Astrocyte of the spinal cord (primary cell): Measurements from ENCODE around the gene NR2F1.

Experiments used
- DNase-seq: peaks from one replicate; pipeline ENCODE4 v3.0.0; 2011; ENCODE audit warnings: low read depth, low spot score
- H3K4me3 ChIP-seq: 2 replicates; pipeline ENCODE4 v1.5.1; 2011; ENCODE audit warnings: low read depth, mild to moderate bottlenecking, low read length, moderate library complexity
- CTCF ChIP-seq: IDR thresholded peaks from 2 replicates; pipeline ENCODE4 v1.5.1; 2012; ENCODE audit warnings: low read depth, mild to moderate bottlenecking, low read length, inconsistent platforms
- in situ Hi-C: cut with HindIII; loops from 2 replicates; pipeline ENCODE4 v1.10.0; 2017; ENCODE audit warnings: low sequenced_read_pairs

The NR2F1 gene

DNA sequence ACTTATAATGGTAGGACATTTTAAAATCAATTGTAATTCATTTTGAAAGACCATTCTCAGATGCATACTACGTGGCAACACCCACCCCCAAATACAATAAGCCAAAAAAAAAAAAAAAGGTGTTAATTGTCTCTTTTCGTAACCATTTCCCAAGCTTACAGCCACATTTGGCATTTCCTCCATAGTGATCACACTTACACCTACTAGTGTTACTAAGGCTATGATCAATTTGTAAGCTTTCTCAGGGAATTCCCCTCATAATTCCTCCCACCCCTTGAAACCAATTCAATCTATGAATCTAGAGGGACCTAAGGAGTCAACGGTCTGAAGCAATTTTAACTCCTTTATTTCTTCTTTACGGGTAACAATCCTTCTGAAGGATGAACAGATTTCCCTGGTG, 40.1 kb downstream of the NR2F1 start:
- no peak overlapping the region for H3K4me3 ChIP-seq
- no peak for DNase-seq
- TF ChIP-seq CTCF, result no peak
- in situ Hi-C loops, result no loop called here

DNA sequence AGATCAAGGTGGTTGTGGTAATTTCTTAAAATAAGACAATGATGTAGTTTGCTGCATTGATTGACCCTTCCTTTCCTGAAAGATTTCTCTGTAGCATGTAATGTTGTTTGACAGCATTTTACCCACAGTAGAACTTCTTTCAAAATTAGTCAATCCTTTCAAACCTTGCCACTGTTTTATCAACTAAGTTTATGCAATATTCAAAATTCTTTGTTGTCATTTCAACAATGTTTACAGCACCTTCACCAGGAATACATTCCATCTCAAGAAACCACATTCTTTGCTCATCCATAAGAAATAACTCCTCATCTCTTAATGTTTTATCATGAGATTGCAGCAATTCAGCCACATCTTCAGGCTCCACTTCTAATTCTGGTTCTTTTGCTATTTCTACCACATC, 43.8 kb downstream of the NR2F1 start:
- no peak for DNase-seq

GRCh38 chr5:93632327-93632726, 49.3 kb downstream of the NR2F1 start:
- in situ Hi-C loops, result no loop called here
- no peak for DNase-seq
- no peak for TF ChIP-seq CTCF
- no peak overlapping the region for H3K4me3 ChIP-seq

More for the DNA sequence above, 43.8 kb downstream of the NR2F1 start:
- no peak overlapping the region for H3K4me3 ChIP-seq
- no peak for TF ChIP-seq CTCF
- in situ Hi-C loops, result no loop called here

- in situ Hi-C loops, result no loop called here
- DNase-seq, result no peak
- TF ChIP-seq CTCF, result no peak
- H3K4me3 ChIP-seq, result no peak overlapping the region
Measured at GRCh38 chr5:93635991-93636390, 53.0 kb downstream of the NR2F1 start.

- in situ Hi-C loops, result no loop called here
- TF ChIP-seq CTCF, result no peak
- DNase-seq, result no peak
- H3K4me3 ChIP-seq, result no peak overlapping the region
Measured at GRCh38 chr5:93636837-93637236, 53.8 kb downstream of the NR2F1 start.

- in situ Hi-C loops, result no loop called here
- DNase-seq, result no peak
- no peak for TF ChIP-seq CTCF
- H3K4me3 ChIP-seq, result no peak overlapping the region
Measured at GRCh38 chr5:93637697-93638096, 54.7 kb downstream of the NR2F1 start.

- no peak for TF ChIP-seq CTCF
- in situ Hi-C loops, result no loop called here
- no peak overlapping the region for H3K4me3 ChIP-seq
- no peak for DNase-seq
Measured at GRCh38 chr5:93642526-93642925, 59.5 kb downstream of the NR2F1 start.
